22Rv1 (cell line): ENCODE data around the gene RIN2.
"Not testable (repeated sequence)": the region's sequence is repeated elsewhere in the genome, so short reads cannot be mapped to it uniquely, and the experiment has no call there.

Experiments
- H3K27ac ChIP-seq: fragments of 450-650 bp; 2 replicates; pipeline ENCODE4 v1.5.1; 2017
- CTCF ChIP-seq: fragments of 450-650 bp; IDR thresholded peaks from 2 replicates; pipeline ENCODE4 v1.5.1; 2017; ENCODE audit warnings: mild to moderate bottlenecking
- ZFX ChIP-seq: fragments of 450-650 bp; IDR thresholded peaks from 2 replicates; pipeline ENCODE4 v1.6.1; 2017; ENCODE audit warnings: antibody characterized with exemption, borderline replicate concordance

RIN2 gene

GRCh38 chr20:19802099-19802491 is 44.0 kb downstream of the RIN2 start:
- no peak overlapping the region for H3K27ac ChIP-seq
- TF ChIP-seq CTCF: no peak
- no peak for TF ChIP-seq ZFX

- H3K27ac ChIP-seq: no peak overlapping the region
These were observed 44.6 kb downstream of the RIN2 start for GRCh38 chr20:19802492-19803158.

GRCh38 chr20:19806276-19806675 is 48.2 kb downstream of the RIN2 start:
- H3K27ac ChIP-seq: not testable (repeated sequence)

More at GRCh38 chr20:19802492-19803158, 44.6 kb downstream of the RIN2 start:
- TF ChIP-seq ZFX (no peak), CTCF (peak; percentile 51)

- TF ChIP-seq ZFX: no peak
- no peak for TF ChIP-seq CTCF
These were observed 48.7 kb downstream of the RIN2 start for GRCh38 chr20:19806806-19807190.

GRCh38 chr20:19807191-19807945 is 49.3 kb downstream of the RIN2 start:
- TF ChIP-seq ZFX (no peak), CTCF (no peak)
- H3K27ac ChIP-seq: no peak overlapping the region

More at GRCh38 chr20:19806806-19807190, 48.7 kb downstream of the RIN2 start:
- no peak overlapping the region for H3K27ac ChIP-seq
